Endodermal cell (in vitro differentiated cells): ENCODE results near the gene ATIC. TPM values are rescaled to one million over a fixed set of nuclear protein-coding genes. Genes with fewer than 3 reads are reported as not detected.

Source experiments
- DNase-seq: peaks from one replicate; pipeline ENCODE4 v3.0.0-alpha.2; 2017
- H3K27ac ChIP-seq: 2 replicates; pipeline ENCODE4 v1.5.1; 2013; ENCODE audit warnings: mild to moderate bottlenecking, low read depth, low read length, moderate library complexity
- H3K27me3 ChIP-seq: 2 replicates; pipeline ENCODE4 v1.6.1; 2013; ENCODE audit warnings: mild to moderate bottlenecking, low read length, moderate library complexity; ENCODE audit not compliant: insufficient read depth, control insufficient read depth, poor library complexity, severe bottlenecking
- H3K36me3 ChIP-seq: 2 replicates; pipeline ENCODE4 v1.7.0; 2013; ENCODE audit warnings: mild to moderate bottlenecking, low read length, moderate library complexity; ENCODE audit not compliant: control insufficient read depth, insufficient read depth
- H3K4me1 ChIP-seq: one replicate; pipeline ENCODE4 v1.7.0; 2013; ENCODE audit warnings: low read length; ENCODE audit not compliant: control insufficient read depth, insufficient read depth
- H3K4me3 ChIP-seq: 2 replicates; pipeline ENCODE4 v1.5.1; 2013; ENCODE audit warnings: mild to moderate bottlenecking, low read length, moderate library complexity
- H3K9ac ChIP-seq: 2 replicates; pipeline ENCODE4 v1.6.1; 2013; ENCODE audit warnings: mild to moderate bottlenecking, low read length, moderate library complexity; ENCODE audit not compliant: poor library complexity, severe bottlenecking; ENCODE audit errors: extremely low read depth
- H3K9me3 ChIP-seq: 2 replicates; pipeline ENCODE4 v1.6.1; 2013; ENCODE audit warnings: mild to moderate bottlenecking, low read length, moderate library complexity; ENCODE audit not compliant: control insufficient read depth
- H3K27ac Mint-ChIP-seq: 2 replicates; pipeline ENCODE4 v1.8.0; 2020; ENCODE audit warnings: mixed read lengths
- H3K27me3 Mint-ChIP-seq: 2 replicates; pipeline ENCODE4 v1.8.0; 2021; ENCODE audit warnings: mild to moderate bottlenecking, mixed read lengths; ENCODE audit not compliant: insufficient read depth
- H3K36me3 Mint-ChIP-seq: 2 replicates; pipeline ENCODE4 v1.8.0; 2020; ENCODE audit warnings: low read depth, mixed read lengths
- H3K4me1 Mint-ChIP-seq: 2 replicates; pipeline ENCODE4 v1.8.0; 2020; ENCODE audit warnings: mixed read lengths
- H3K4me3 Mint-ChIP-seq: 2 replicates; pipeline ENCODE4 v1.8.0; 2020; ENCODE audit warnings: mild to moderate bottlenecking, moderate library complexity, mixed read lengths
- H3K9me3 Mint-ChIP-seq: 2 replicates; pipeline ENCODE4 v1.8.0; 2020; ENCODE audit warnings: mild to moderate bottlenecking, mixed read lengths
- WGBS, 2 experiments: methylation state at CpG; one replicate each; pipeline versions ENCODE4 v1.1.5 to v1.1.7; 2013; ENCODE audit warnings: missing lambda C conversion rate in 2 of 2, mixed read lengths in 1 of 2; ENCODE audit not compliant: insufficient coverage in 1 of 2, insufficient read length in 1 of 2; 5-methylcytosine and 5-hydroxymethylcytosine counted together
- total RNA-seq, 2 donors: library from RNA; stranded (reverse); fragmentation: NEBNext Ultra II Directional in 1 of 2; extraction: Animal tissue kit (Norgen Biotek cat#: 25700) in 1 of 2; gene quantifications; 2 replicates in 1 of 2; 3 replicates in 1 of 2; pipeline ENCODE4 v1.2.1, GENCODE V29; 2021
- TF ChIP-seq, protein P1 (sequence below): fragments of 200-600 bp; sonication (generic); conservative IDR thresholded peaks from 2 replicates; pipeline ENCODE4 v1.5.0; 2021; ENCODE audit warnings: antibody characterized with exemption, mild to moderate bottlenecking

Gene ATIC
- total RNA-seq, 2 donors from 2014 or later = 185 to 209 TPM

- H3K27ac ChIP-seq = no peak overlapping the region
- Mint-ChIP-seq H3K36me3 (no peaks in the 10 kb centered on the region), H3K4me3 (no peak overlapping the region), H3K27me3 (no peaks in the 10 kb centered on the region), H3K9me3 (no peaks in the 10 kb centered on the region), H3K4me1 (peaks cover 20% of the 10 kb centered on the region), H3K27ac (no peak overlapping the region)
- WGBS, 2 experiments = 98 to 100% methylated on average over 2 to 3 of the region's 4 CpGs
- H3K4me1 ChIP-seq = peaks cover 12% of the 10 kb centered on the region
- DNase-seq = no peak
- no peaks in the 10 kb centered on the region for H3K9me3 ChIP-seq
- H3K27me3 ChIP-seq = no peaks in the 10 kb centered on the region
- H3K4me3 ChIP-seq = no peak overlapping the region
- TF ChIP-seq, protein P1, sequence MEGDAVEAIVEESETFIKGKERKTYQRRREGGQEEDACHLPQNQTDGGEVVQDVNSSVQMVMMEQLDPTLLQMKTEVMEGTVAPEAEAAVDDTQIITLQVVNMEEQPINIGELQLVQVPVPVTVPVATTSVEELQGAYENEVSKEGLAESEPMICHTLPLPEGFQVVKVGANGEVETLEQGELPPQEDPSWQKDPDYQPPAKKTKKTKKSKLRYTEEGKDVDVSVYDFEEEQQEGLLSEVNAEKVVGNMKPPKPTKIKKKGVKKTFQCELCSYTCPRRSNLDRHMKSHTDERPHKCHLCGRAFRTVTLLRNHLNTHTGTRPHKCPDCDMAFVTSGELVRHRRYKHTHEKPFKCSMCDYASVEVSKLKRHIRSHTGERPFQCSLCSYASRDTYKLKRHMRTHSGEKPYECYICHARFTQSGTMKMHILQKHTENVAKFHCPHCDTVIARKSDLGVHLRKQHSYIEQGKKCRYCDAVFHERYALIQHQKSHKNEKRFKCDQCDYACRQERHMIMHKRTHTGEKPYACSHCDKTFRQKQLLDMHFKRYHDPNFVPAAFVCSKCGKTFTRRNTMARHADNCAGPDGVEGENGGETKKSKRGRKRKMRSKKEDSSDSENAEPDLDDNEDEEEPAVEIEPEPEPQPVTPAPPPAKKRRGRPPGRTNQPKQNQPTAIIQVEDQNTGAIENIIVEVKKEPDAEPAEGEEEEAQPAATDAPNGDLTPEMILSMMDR = no peak
- H3K9ac ChIP-seq = no peak overlapping the region
- no peaks in the 10 kb centered on the region for H3K36me3 ChIP-seq
Observed at GRCh38 chr2:215275824-215276223, 36.0 kb upstream of the ATIC start.

GRCh38 chr2:215277944-215278343, 33.9 kb upstream of the ATIC start:
- Mint-ChIP-seq H3K9me3 (no peaks in the 10 kb centered on the region), H3K27me3 (no peaks in the 10 kb centered on the region), H3K4me1 (peaks cover 18% of the 10 kb centered on the region), H3K4me3 (no peak overlapping the region), H3K36me3 (no peaks in the 10 kb centered on the region), H3K27ac (no peak overlapping the region)
- Histone ChIP-seq H3K36me3 (no peaks in the 10 kb centered on the region), H3K9me3 (no peaks in the 10 kb centered on the region), H3K4me1 (peaks cover 12% of the 10 kb centered on the region), H3K27ac (no peak overlapping the region), H3K27me3 (no peaks in the 10 kb centered on the region), H3K4me3 (no peak overlapping the region), H3K9ac (no peak overlapping the region)
- TF ChIP-seq, protein P1 = no peak
- WGBS, 2 experiments = 78% methylated on average over 3 of the region's 3 CpGs
- DNase-seq = no peak

DNA sequence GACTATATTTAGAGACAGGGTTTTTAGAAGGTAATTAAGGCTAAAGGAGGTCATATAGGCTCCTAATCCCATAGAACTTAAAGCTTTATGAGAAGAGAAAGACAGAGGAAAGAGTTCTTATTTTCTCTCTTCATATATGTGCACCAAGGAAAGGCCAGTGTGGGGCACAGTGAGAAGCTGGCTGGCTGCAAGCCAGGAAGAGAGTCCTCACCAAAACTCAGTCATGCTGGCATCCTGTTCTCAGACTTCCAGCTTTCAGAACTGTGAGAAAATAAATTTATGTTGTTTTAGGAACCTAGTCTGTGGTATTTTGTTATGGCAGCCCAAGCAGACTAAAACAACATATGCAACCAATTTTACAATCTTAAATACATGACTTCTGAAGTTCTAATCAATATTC, 31.5 kb upstream of the ATIC start:
- no peaks in the 10 kb centered on the region for H3K9me3 Mint-ChIP-seq
- no peaks in the 10 kb centered on the region for H3K27me3 Mint-ChIP-seq
- no peak overlapping the region for H3K27ac ChIP-seq
- no peaks in the 10 kb centered on the region for H3K9me3 ChIP-seq
- no peak overlapping the region for H3K9ac ChIP-seq
- H3K36me3 Mint-ChIP-seq = no peaks in the 10 kb centered on the region
- no peaks in the 10 kb centered on the region for H3K36me3 ChIP-seq
- TF ChIP-seq, protein P1 = no peak
- no peak overlapping the region for H3K4me3 ChIP-seq
- no peak overlapping the region for H3K4me3 Mint-ChIP-seq
- H3K27me3 ChIP-seq = no peaks in the 10 kb centered on the region
- H3K27ac Mint-ChIP-seq = no peak overlapping the region
- H3K4me1 Mint-ChIP-seq = peaks cover 12% of the 10 kb centered on the region
- DNase-seq = no peak
- peaks cover 8% of the 10 kb centered on the region for H3K4me1 ChIP-seq
